ENCODE results near the gene AGFG1.

Gene AGFG1

GRCh38 chr2:227453810-227454209, 18.1 kb upstream of the AGFG1 start:
- TF ChIP-seq, protein P1, sequence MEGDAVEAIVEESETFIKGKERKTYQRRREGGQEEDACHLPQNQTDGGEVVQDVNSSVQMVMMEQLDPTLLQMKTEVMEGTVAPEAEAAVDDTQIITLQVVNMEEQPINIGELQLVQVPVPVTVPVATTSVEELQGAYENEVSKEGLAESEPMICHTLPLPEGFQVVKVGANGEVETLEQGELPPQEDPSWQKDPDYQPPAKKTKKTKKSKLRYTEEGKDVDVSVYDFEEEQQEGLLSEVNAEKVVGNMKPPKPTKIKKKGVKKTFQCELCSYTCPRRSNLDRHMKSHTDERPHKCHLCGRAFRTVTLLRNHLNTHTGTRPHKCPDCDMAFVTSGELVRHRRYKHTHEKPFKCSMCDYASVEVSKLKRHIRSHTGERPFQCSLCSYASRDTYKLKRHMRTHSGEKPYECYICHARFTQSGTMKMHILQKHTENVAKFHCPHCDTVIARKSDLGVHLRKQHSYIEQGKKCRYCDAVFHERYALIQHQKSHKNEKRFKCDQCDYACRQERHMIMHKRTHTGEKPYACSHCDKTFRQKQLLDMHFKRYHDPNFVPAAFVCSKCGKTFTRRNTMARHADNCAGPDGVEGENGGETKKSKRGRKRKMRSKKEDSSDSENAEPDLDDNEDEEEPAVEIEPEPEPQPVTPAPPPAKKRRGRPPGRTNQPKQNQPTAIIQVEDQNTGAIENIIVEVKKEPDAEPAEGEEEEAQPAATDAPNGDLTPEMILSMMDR (IDR thresholded peaks at IDR 0.05; ENCODE audit: low read depth, low read length) = no peak

DNA sequence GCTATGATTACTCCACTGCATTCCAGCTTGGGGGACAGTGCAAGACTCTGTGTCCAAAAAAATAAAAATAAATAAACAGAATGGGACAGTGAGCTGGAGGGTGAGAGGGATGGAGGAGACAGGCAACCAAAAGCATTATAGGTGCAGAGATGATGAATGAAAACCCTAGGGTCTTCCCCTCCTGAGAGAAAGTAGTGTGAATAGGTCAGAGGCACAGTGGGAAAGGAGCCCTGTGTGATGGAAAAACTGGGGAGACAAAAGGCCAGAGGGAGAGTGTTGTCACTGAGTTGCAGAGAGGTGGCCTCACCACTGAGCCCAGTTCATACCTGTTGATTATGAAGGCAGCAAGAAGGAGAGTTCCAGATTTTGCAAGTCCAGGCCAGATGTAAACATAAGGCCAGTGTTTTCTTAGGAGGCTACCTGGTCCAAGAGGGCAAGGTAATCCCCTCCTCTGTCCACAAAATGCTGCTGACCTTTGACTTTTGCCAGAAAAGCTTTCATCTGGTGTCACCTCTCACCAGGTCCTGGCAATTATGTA, 17.6 kb upstream of the AGFG1 start:
- TF ChIP-seq, protein P1 (IDR thresholded peaks at IDR 0.05; ENCODE audit: low read depth, low read length) = no peak
- DNase-seq (ENCODE audit: extremely low read depth, low read depth) = no peak

More at GRCh38 chr2:227453810-227454209, 18.1 kb upstream of the AGFG1 start:
- no peak for DNase-seq (ENCODE audit: extremely low read depth, low read depth)

DNA sequence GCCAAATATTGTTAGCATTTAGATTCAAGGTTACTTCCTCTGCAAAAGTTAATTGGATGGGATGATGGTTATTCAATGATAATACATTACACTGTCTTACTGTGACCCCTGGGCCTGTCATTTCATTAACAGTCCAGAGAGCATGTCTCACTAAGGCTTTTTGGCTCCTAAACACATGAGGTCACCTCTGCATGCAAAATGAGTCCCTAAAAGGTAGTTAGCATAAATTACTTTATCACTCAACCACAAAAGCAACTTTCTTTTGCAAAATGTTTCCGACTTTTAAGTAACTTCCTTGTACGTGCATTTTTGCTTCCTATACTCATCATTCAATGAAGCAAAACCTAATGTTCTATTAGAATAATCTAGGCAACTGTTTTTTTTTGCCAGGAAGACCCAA, 16.8 kb upstream of the AGFG1 start:
- DNase-seq (ENCODE audit: extremely low read depth, low read depth) = no peak
- TF ChIP-seq, protein P1 (IDR thresholded peaks at IDR 0.05; ENCODE audit: low read depth, low read length) = no peak

DNA sequence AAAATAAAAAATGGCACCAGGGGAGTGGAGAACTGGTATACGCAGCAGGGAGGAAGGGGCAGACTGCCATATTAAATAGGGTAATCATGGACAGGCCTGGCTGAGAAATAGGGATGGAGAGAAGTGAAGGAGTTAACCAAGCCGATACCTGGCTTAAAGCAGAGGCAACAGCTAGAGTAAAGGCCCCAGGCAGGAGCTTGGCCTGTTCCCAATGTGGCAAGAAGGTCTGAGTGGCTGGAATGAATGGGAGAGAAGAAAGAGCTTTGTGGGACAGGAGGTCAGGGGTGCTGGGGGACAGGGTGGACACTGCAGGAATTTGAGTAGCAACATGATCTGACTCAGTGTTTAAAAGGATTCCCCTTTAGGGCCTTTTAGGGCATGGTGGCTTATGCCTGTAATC, 15.9 kb upstream of the AGFG1 start:
- TF ChIP-seq, protein P1 (IDR thresholded peaks at IDR 0.05; ENCODE audit: low read depth, low read length) = no peak
- DNase-seq (ENCODE audit: extremely low read depth, low read depth) = no peak

- TF ChIP-seq, protein P1 (IDR thresholded peaks at IDR 0.05; ENCODE audit: low read depth, low read length) = no peak
- DNase-seq (ENCODE audit: extremely low read depth, low read depth) = no peak
Measured at GRCh38 chr2:227456772-227457171, 15.2 kb upstream of the AGFG1 start.

GRCh38 chr2:227460070-227460485, 11.9 kb upstream of the AGFG1 start:
- no peak for DNase-seq (ENCODE audit: extremely low read depth, low read depth)

DNA sequence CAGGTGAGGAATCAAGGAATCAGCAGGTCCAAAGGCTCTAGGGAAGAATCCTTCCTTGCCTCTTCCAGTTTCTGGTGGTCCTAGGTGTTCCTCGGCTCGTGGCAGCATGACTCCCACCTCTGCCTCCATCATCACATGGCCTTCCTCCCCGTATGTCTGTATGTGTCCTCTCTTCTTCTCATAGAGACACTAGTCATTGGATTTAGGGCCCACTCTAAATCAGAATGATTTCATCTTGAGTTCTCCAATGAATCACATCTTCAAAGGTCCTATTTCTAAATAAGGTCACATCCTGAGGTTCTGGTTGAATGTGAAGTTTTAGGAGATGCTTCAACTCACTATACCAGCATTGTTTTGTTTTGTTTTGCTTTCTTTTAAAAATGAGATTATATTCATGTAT, 11.1 kb upstream of the AGFG1 start:
- DNase-seq (ENCODE audit: extremely low read depth, low read depth) = no peak
- TF ChIP-seq, protein P1 (IDR thresholded peaks at IDR 0.05; ENCODE audit: low read depth, low read length) = no peak

More at GRCh38 chr2:227460070-227460485, 11.9 kb upstream of the AGFG1 start:
- TF ChIP-seq, protein P1 (IDR thresholded peaks at IDR 0.05; ENCODE audit: low read depth, low read length) = no peak
